OCI-LY1 (cell line): ENCODE data around the gene CAB39L.

Experiments used
- CTCF ChIP-seq: fragments of 200-600 bp; sonication (generic), shearing (Covaris generic); IDR thresholded peaks from 2 replicates; pipeline ENCODE4 v1.5.1; 2017; ENCODE audit warnings: mild to moderate bottlenecking, antibody characterized with exemption, low read length, moderate library complexity, mixed read lengths
- EZH2 ChIP-seq: fragments of 200-600 bp; sonication (generic), shearing (Covaris generic); IDR thresholded peaks from 2 replicates; pipeline ENCODE4 v1.8.0; 2017; ENCODE audit warnings: borderline replicate concordance, mixed run types, mild to moderate bottlenecking, antibody characterized with exemption, low read length, moderate library complexity, mixed read lengths

- no peak for TF ChIP-seq CTCF
- TF ChIP-seq EZH2: no peak
Observed at GRCh38 chr13:49412749-49413148, 31.1 kb downstream of the CAB39L start.
